Measurements from ENCODE around the gene PLOD3. TPM values are rescaled to one million over a fixed set of nuclear protein-coding genes. Genes with fewer than 3 reads are reported as not detected.

PLOD3 gene
- total and polyA plus RNA-seq, 9 of the 15 experiments (the other 6 are each of a cell fraction or from before 2014, with no cell fraction given), result 2.8 to 101 (median 30.9) TPM

DNA sequence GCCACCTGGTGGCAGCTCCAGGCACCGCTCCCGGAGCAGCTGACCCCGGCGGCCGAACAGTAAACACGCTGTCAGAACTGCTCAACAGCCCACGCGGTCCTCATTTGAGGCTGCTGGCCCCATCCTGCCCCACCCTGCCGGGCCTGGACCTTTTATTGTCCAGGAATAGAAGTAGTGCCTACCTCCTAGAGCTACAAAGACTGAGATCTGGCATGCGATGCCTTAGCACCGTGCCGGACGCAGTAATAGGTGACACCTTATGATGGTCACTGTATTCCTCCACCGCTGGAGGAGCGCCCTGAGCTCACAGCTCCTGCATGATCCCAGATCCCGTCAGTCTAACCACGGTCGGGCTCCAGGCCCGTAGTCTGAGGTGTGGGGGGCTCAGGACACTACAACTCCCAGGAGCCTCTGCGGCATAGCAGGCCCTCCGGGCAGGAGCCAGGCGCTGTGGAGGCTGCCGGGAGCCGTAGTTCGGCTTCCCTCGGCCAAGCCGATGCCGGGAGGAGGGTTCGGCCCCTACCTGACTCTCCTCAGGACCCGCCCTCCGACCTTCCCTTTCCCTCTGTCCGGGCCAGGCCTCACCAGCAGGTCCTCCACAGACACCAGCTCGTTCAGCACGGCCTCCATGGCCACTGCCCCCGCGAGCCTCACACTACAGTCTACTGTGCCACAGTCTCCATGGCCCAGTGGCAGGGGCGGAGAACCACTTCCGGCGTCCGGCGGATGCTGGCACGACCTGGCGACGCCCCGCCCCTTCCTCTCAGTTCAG, 27.2 kb upstream of the PLOD3 start, which contains the start of gene FIS1 (continued):
- TF ChIP-seq E2F4 (CRISPR knock-in tag; IDR thresholded peaks at IDR 0.05; ENCODE audit: low read depth) (peak; percentile 45; the same call in 1 of the 2 replicates), YBX1 (IDR thresholded peaks at IDR 0.05) (no peak), EZH2 (IDR thresholded peaks at IDR 0.05; ENCODE audit: borderline replicate concordance, low read depth, low read length) (no peak), HDGF (IDR thresholded peaks at IDR 0.05) (peak; percentile 48; the same call in 1 of the 2 replicates), ZNF175 (CRISPR knock-in tag; IDR thresholded peaks at IDR 0.05; ENCODE audit: low read depth) (0 out of 2 replicates have a peak, but pooled peaks have one; percentile 52), HNRNPUL1 (IDR thresholded peaks at IDR 0.05; ENCODE audit: low read length) (no peak), TBP (optimal IDR thresholded peaks at IDR 0.05; ENCODE audit: low read depth, low read length) (peak; percentile 60), KLF10 (CRISPR knock-in tag; IDR thresholded peaks at IDR 0.05) (no peak), HDAC2 (IDR thresholded peaks at IDR 0.05) (peak; percentile 78), XRCC5 (IDR thresholded peaks at IDR 0.05; ENCODE audit: low read depth, low read length) (0 out of 2 replicates have a peak, but pooled peaks have one; percentile 59), ZEB2 (IDR thresholded peaks at IDR 0.05) (no peak), ZBTB43 (CRISPR knock-in tag; IDR thresholded peaks at IDR 0.05) (no peak), ZBTB7A (IDR thresholded peaks at IDR 0.05; ENCODE audit: borderline replicate concordance, control insufficient read depth, low read depth, low read length) (peak; percentile 95), DDX20 (tag; IDR thresholded peaks at IDR 0.05; ENCODE audit: low read depth) (no peak), CHCHD3 (CRISPR knock-in tag; IDR thresholded peaks at IDR 0.05) (no peak), ZNF76 (CRISPR knock-in tag; IDR thresholded peaks at IDR 0.05; ENCODE audit: borderline replicate concordance) (peak; percentile 81; the same call in 1 of the 2 replicates), ZC3H8 (IDR thresholded peaks at IDR 0.05) (no peak), HEY1 (CRISPR knock-in tag; IDR thresholded peaks at IDR 0.05; ENCODE audit: borderline replicate concordance) (0 out of 2 replicates have a peak, but pooled peaks have one; percentile 14), CBX3 (IDR thresholded peaks at IDR 0.05; ENCODE audit: borderline replicate concordance in 1 of 2, low read length in 2 of 2) (peak in 1 of 2 experiments; percentile 81; a peak in 1 of 3 replicates), SNIP1 (IDR thresholded peaks at IDR 0.05; ENCODE audit: low read depth) (no peak), ZNF316 (IDR thresholded peaks at IDR 0.05) (no peak)
- TF ChIP-seq, protein P1, sequence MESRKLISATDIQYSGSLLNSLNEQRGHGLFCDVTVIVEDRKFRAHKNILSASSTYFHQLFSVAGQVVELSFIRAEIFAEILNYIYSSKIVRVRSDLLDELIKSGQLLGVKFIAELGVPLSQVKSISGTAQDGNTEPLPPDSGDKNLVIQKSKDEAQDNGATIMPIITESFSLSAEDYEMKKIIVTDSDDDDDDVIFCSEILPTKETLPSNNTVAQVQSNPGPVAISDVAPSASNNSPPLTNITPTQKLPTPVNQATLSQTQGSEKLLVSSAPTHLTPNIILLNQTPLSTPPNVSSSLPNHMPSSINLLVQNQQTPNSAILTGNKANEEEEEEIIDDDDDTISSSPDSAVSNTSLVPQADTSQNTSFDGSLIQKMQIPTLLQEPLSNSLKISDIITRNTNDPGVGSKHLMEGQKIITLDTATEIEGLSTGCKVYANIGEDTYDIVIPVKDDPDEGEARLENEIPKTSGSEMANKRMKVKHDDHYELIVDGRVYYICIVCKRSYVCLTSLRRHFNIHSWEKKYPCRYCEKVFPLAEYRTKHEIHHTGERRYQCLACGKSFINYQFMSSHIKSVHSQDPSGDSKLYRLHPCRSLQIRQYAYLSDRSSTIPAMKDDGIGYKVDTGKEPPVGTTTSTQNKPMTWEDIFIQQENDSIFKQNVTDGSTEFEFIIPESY (CRISPR knock-in tag; IDR thresholded peaks at IDR 0.05), result no peak
- TF ChIP-seq, protein P2, sequence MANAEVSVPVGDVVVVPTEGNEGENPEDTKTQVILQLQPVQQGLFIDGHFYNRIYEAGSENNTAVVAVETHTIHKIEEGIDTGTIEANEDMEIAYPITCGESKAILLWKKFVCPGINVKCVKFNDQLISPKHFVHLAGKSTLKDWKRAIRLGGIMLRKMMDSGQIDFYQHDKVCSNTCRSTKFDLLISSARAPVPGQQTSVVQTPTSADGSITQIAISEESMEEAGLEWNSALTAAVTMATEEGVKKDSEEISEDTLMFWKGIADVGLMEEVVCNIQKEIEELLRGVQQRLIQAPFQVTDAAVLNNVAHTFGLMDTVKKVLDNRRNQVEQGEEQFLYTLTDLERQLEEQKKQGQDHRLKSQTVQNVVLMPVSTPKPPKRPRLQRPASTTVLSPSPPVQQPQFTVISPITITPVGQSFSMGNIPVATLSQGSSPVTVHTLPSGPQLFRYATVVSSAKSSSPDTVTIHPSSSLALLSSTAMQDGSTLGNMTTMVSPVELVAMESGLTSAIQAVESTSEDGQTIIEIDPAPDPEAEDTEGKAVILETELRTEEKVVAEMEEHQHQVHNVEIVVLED (CRISPR knock-in tag; IDR thresholded peaks at IDR 0.05), result no peak

All from K562 (cell line).